Esophagus (tissue), 2 donors: ENCODE measurements around the gene TMEM117. TPM values are rescaled to one million over a fixed set of nuclear protein-coding genes. Genes with fewer than 3 reads are reported as not detected.

Source experiments
- H3K27ac ChIP-seq, 2 donors: one replicate each; pipeline ENCODE4 v1.5.1; 2013; ENCODE audit warnings: low read depth in 2 of 2, mild to moderate bottlenecking in 2 of 2, inconsistent platforms in 1 of 2, low read length in 1 of 2, moderate library complexity in 1 of 2
- H3K27me3 ChIP-seq, 2 donors: one replicate each; pipeline ENCODE4 v1.6.1; 2013; ENCODE audit warnings: low read length in 2 of 2, control low read depth in 1 of 2, mild to moderate bottlenecking in 1 of 2; ENCODE audit not compliant: insufficient read depth in 2 of 2, control insufficient read depth in 1 of 2
- H3K36me3 ChIP-seq, 2 donors: one replicate each; pipeline ENCODE4 v1.6.1; 2013; ENCODE audit warnings: low read length in 1 of 2; ENCODE audit not compliant: control insufficient read depth in 2 of 2, insufficient read depth in 2 of 2
- H3K4me1 ChIP-seq, 2 donors: one replicate each; pipeline ENCODE4 v1.6.1; 2013; ENCODE audit warnings: low read length in 1 of 2; ENCODE audit not compliant: control insufficient read depth in 2 of 2, insufficient read depth in 2 of 2
- H3K4me3 ChIP-seq, 2 donors: one replicate each; pipeline ENCODE4 v1.5.1; 2013; ENCODE audit warnings: low read length in 2 of 2, mild to moderate bottlenecking in 2 of 2, low read depth in 1 of 2, moderate library complexity in 1 of 2
- H3K9me3 ChIP-seq, 2 donors: one replicate each; pipeline ENCODE4 v1.6.1; 2013; ENCODE audit warnings: mild to moderate bottlenecking in 2 of 2, low read depth in 1 of 2, low read length in 1 of 2, moderate library complexity in 1 of 2; ENCODE audit not compliant: control insufficient read depth in 2 of 2, insufficient read depth in 1 of 2
- whole genome bisulfite sequencing, 2 donors: extraction: QIAGEN DNeasy Blood & Tissue Kit; methylation state at CpG; one replicate each; pipeline ENCODE4 v1.1.7; 2013; 5-methylcytosine and 5-hydroxymethylcytosine counted together
- polyA plus RNA-seq, 2 donors: library from polyadenylated mRNA; stranded (reverse); fragments of 200-250 nt; gene quantifications; one replicate each; pipeline ENCODE4 v1.2.3, GENCODE V29; 2013
- donor health status: healthy with polysubstance abuse.
- donor health status: Bipolar disorder and iron deficiency.

The TMEM117 gene
- polyA plus RNA-seq, 2 donors: 5.2 to 6.6 TPM

DNA sequence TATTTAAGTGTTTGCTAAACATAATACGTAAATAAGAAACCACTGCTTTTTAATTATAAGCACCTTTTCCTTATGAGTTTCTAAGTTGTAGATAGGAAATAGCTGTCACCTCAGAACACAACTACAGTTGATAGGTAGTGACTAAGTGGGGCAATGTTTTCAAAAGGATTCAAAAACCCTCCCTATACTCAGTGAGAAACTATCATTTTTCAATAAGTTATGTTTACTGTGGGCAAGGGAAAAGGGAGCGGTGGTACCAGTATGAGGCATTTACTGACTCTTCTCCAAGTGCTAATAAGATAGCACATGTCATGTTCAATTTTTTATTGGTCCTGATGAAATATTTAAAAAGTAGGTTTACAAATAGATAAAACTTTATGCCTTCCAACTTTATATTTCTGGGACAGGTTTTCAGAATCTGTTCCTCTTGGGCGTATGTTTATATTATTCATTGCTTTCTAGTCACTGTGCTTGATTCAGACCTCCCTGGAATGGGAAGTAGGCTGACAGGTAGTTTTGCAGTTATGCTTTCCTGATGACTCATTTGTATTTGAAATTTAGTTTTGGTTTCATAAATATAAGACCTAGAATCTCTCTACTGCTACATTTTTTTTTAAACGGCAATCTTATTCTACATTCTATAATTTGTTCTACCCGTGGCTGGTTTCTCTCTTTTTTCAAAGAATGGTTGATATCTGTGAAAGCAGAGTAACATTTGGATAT is 153.1 kb downstream of the TMEM117 start:
- Histone ChIP-seq H3K27me3 (no peaks in the 10 kb centered on the region), H3K9me3 (no peaks in the 10 kb centered on the region), H3K36me3 (no peaks in the 10 kb centered on the region), H3K4me1 (peaks cover 0 to 2% of the 10 kb centered on the region in 2 donors), H3K4me3 (no peak overlapping the region), H3K27ac (no peak overlapping the region)
- 52 to 56% methylated on average over 5 of the region's 5 CpGs for WGBS, 2 donors

DNA sequence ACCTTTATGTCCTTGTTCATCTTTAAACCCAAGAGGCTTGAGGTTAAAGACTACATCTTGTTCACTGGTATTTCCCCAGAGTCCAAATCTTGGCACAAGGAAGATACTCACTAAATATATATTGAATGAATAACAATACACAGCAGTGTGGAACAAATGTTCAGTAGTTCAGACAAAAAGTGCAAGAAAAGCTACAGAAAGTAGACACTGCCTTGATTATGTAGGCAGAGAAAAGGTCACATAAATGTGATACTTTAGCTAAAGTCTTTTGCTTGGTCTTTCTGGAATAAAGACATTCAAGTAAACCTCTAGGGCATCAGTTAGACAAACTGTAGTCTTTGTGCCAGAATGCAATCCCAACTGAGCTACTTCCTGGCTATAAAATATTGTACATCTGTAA is 157.0 kb downstream of the TMEM117 start:
- Histone ChIP-seq H3K36me3 (no peaks in the 10 kb centered on the region), H3K9me3 (no peaks in the 10 kb centered on the region), H3K4me3 (no peak overlapping the region), H3K4me1 (peaks cover 0 to 2% of the 10 kb centered on the region in 2 donors), H3K27ac (no peak overlapping the region), H3K27me3 (no peaks in the 10 kb centered on the region)

DNA sequence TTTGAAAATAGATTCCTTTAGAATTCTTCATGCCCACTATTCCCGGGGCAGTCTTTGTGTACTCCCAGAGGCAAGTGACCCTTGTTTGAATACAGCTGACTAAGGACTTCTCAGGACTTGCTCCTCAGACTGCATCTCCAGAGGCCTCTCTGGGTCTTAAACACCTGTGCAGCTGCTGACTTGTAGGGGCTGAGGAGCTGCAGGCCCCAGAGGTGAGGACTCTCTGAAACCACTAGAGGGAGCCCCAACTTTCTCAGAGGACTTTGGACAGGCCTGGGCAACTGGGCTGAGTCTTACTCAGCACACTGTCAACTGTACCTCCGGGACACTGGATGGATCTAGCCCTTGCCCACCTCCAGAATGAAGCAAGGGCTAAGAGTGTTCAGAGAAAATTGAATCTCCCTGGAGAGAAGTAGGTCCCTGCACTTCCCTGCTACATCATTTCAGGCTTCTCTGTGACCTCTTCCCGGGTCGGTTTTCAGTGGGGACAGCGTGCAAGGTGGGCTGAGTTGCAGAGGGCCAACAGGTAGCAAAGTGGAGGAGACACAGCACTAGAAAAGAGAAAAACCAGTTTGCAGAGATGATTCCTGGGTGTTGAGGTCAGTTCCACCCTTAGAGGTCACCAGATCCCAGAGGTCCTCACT is 164.6 kb downstream of the TMEM117 start:
- 81 to 84% methylated on average over 5 of the region's 5 CpGs for WGBS, 2 donors
- no peak overlapping the region for H3K27ac ChIP-seq
- no peaks in the 10 kb centered on the region for H3K36me3 ChIP-seq
- no peak overlapping the region for H3K4me3 ChIP-seq
- no peaks in the 10 kb centered on the region for H3K27me3 ChIP-seq
- no peaks in the 10 kb centered on the region for H3K4me1 ChIP-seq
- no peaks in the 10 kb centered on the region for H3K9me3 ChIP-seq

DNA sequence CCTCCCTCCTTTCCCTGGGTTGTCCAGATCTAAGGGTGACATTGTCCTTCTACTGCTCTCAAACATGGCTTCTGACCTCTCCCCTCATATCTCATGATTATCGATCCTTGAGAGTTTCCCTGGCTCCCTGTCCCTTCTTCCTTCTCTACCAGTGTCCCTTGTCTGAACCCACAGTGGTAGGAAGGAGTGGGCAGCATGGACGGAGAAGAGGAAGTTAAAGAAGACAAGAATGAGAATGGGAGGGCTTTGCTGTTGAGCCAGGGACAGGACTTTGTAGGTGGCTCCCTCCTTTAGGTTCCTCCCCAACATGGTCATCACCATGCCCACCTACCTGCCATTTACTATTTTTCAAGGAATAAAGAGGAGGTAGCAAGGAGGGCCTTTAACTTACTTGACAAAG is 166.7 kb downstream of the TMEM117 start:
- no peaks in the 10 kb centered on the region for H3K36me3 ChIP-seq
- H3K27me3 ChIP-seq: no peaks in the 10 kb centered on the region
- H3K4me1 ChIP-seq: no peaks in the 10 kb centered on the region
- H3K9me3 ChIP-seq: no peaks in the 10 kb centered on the region
- 88 to 92% methylated on average over 2 of the region's 2 CpGs for WGBS, 2 donors
- no peak overlapping the region for H3K27ac ChIP-seq
- no peak overlapping the region for H3K4me3 ChIP-seq

DNA sequence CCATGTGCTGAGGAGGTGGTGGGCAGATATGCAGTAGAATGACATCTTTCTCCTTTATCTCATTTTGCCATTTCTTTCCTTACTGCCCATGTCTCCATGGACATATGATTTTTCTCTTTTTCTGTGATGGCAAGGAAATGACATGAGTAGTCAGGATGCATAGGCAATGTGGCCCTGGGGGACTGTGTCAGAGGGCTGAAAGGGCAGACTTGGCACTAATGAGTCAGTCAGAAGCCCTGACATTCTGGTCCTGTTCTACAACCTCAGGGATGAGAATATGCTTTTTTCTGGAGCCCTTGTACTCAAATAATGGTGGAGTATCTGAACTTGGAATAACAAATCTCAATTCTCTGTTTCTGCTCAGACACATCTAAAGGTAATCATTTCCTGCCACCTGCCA is 167.8 kb downstream of the TMEM117 start:
- Histone ChIP-seq H3K27ac (no peak overlapping the region), H3K4me3 (no peak overlapping the region), H3K27me3 (no peaks in the 10 kb centered on the region), H3K9me3 (no peaks in the 10 kb centered on the region), H3K4me1 (no peaks in the 10 kb centered on the region), H3K36me3 (no peaks in the 10 kb centered on the region)

DNA sequence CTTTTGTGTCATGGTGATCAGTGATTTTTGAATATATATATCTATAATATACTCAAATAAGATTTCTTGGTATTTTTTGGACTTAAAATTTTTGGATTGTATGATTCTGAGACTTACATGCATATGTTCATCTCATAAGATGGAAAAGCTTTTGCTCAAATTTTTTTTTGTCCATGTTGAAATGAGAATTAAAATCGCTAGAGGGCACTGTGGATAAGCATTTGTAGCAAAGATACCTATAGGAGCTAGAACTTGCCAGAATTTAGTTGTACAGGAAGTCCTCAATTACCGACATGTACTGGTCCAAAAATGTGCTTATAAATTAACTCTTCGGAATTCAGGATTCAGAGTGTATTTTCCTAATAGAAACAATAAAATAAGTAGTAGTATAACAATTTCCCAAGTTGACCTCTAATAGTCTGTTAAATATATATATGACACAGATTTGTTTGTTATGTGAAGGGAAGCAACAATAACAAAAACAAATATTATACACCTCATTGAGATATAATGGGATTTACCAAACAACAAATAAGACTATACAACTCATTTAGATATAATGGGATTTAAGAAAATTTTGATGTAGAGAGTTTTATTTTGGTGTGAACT is 179.6 kb downstream of the TMEM117 start:
- 2% methylated on average over 3 of the region's 3 CpGs for WGBS, 2 donors
- H3K9me3 ChIP-seq: no peaks in the 10 kb centered on the region
- H3K27me3 ChIP-seq: no peaks in the 10 kb centered on the region
- H3K4me1 ChIP-seq: no peaks in the 10 kb centered on the region
- no peak overlapping the region for H3K4me3 ChIP-seq
- no peaks in the 10 kb centered on the region for H3K36me3 ChIP-seq
- H3K27ac ChIP-seq: no peak overlapping the region

DNA sequence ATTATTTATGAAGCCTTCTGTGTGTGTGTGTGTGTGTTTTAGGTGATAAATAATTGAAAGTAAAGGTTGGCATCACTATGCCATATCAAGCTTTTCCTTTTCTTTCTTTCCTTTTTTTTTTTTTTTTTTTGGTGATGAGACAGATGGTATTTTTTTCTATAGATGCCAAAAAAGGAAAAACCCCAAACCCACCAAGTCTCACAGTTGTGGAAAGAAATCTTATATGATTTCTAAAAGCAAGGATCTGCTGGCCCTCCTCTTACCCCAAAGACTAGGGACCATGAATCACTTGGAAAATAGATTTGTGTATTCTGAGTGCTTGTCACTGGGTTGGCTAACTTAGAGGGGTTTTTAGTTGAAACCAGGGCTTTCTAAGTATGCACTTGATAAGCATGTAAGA is 181.3 kb downstream of the TMEM117 start:
- Histone ChIP-seq H3K4me3 (no peak overlapping the region), H3K27me3 (no peaks in the 10 kb centered on the region), H3K27ac (no peak overlapping the region), H3K36me3 (no peaks in the 10 kb centered on the region), H3K9me3 (no peaks in the 10 kb centered on the region), H3K4me1 (no peaks in the 10 kb centered on the region)

DNA sequence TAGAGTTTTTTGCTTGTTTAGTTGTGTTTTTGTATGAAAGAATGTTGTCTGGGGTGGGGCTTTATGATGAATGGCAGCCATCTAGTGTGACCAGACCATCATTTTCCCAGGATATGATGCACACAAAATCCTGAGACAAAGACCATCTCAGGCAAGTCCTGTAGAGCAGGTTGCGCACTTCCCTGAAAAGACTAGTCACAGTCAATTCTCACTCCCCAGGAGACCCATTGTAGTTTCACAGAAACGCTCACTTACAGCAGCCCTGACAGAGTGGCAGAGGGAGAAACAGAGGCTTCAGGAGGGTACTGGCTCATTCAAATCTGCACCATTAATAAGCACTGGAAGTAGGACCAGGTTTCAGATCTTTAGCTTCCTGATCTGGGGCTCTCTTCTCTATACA is 183.2 kb downstream of the TMEM117 start:
- Histone ChIP-seq H3K4me1 (no peaks in the 10 kb centered on the region), H3K9me3 (no peaks in the 10 kb centered on the region), H3K27ac (no peak overlapping the region), H3K36me3 (no peaks in the 10 kb centered on the region), H3K4me3 (no peak overlapping the region), H3K27me3 (no peaks in the 10 kb centered on the region)
- 83 to 91% methylated on average over 2 of the region's 2 CpGs for WGBS, 2 donors

DNA sequence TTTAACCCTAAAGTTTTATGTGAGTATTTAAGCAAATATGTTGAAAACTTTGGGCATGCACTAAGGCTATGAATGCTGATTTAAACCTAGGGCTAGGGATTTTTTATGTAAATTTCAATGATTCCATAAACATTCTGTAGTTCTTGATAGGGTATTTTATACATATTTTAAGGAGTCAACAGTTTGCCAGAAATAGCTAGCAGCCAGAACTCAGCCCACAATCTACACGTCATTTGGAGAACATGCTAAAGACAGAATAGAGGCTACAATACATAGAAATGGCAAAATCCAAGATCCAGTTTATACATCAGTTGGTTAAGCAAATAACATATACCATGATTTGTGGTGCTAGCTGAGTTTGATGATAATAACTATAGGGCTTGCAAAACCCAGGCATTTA is 184.7 kb downstream of the TMEM117 start:
- Histone ChIP-seq H3K9me3 (no peaks in the 10 kb centered on the region), H3K4me3 (no peak overlapping the region), H3K4me1 (no peaks in the 10 kb centered on the region), H3K36me3 (no peaks in the 10 kb centered on the region), H3K27ac (no peak overlapping the region), H3K27me3 (no peaks in the 10 kb centered on the region)
- 89 to 92% methylated on average over 1 of the region's 1 CpG for whole genome bisulfite sequencing, 2 donors

DNA sequence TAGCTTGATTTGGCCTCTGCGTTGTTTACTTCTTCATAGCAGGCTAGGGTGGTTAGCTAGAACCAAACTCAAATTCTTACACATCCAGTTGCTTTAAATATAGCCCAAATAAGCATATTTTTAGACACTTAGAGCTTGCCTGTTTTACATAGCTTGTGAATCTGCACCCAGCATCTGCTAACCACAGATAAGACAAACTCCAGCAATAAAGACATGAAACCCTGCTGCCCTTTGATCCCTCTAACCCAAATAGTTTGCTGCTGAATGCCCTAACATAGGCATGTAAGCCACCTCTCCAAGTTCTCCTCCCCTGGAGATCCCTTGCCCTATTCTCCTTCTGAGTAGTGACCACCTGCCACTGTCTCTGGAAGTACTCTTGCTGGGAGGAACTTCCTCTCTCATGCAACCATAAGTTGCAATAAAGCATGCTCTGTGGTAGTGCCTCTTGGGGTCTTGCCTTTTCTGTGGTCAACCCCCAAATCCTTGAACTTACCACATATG is 185.6 kb downstream of the TMEM117 start:
- H3K36me3 ChIP-seq: no peaks in the 10 kb centered on the region
- H3K27ac ChIP-seq: no peak overlapping the region
- 81 to 91% methylated on average over 1 of the region's 1 CpG for WGBS, 2 donors
- no peak overlapping the region for H3K4me3 ChIP-seq
- no peaks in the 10 kb centered on the region for H3K9me3 ChIP-seq
- H3K27me3 ChIP-seq: no peaks in the 10 kb centered on the region
- H3K4me1 ChIP-seq: no peaks in the 10 kb centered on the region
